Endometrium (tissue), 2 donors: ENCODE measurements around the gene FRAS1.
"Not testable (repeated sequence)": the region's sequence is repeated elsewhere in the genome, so short reads cannot be mapped to it uniquely, and the experiment has no call there.

Experiments used
- FAIRE-seq: peaks from 2 replicates; lab custom pipeline; 2012; peaks lifted over from hg19 to GRCh38; lab: Jason Lieb, UNC
- donor health status: control.
- donor health status: control.

Gene FRAS1

GRCh38 chr4:78165758-78166157 lies 108.6 kb downstream of the FRAS1 start:
- FAIRE-seq = no peak

GRCh38 chr4:78166622-78167021 lies 109.5 kb downstream of the FRAS1 start:
- FAIRE-seq = no peak

DNA sequence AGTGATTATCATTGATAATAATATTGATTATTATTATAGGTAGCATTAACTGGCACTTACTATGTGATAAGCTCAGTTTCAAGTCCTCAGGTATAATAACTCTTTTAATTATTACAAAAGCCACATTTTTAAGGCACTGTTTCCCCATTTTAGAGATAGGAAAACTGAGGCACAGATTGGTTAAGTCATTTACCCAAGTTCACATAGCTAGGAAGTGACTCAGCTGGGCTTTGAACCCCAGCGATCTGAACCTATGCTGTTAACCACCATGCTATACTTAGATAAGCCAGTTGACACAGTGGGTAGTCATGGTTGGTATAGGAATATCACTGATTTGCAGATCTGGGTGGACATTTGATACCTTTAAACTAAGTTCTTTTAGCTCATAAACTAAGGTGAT lies 110.4 kb downstream of the FRAS1 start:
- FAIRE-seq = no peak

DNA sequence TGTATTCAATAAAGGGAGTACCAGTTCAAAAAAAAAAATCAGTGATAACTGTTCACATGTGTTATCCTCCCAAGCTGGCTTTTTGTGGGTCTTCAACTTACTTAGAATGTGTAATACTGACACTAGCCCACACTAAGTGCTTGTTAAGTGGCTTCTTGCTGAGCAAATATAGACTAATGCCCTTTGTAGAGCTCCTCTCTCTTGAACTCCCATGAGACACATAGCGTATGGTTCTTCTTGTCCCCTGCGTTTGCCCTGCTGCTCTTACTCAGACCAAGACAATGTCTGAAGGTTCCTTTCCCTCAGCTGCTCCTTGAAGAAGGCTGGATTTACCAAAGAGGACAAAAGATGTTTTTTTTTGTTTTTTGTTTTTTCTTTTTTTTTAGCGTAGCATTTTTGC lies 110.9 kb downstream of the FRAS1 start:
- FAIRE-seq = no peak

- FAIRE-seq = no peak
Observed at GRCh38 chr4:78169728-78170127, 112.6 kb downstream of the FRAS1 start.

DNA sequence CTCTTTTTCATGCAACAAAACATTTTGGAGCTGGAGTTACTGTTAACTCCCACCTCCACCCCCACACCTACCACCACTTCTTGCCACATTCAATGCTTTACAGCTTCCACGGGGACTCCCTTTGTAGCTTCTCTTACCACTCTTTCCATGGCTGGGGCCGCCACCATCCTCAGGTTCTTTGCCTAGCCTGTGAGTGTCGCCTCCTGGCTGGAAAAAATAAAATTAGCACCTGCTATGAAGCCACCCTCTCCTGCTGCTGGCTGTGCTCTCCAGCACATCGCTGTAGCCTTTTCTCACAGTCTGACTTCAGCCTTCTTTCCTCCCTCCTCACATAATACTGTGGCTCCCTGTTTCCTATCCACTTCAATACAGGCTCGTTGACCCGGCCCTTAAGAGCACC lies 114.4 kb downstream of the FRAS1 start:
- no peak for FAIRE-seq

DNA sequence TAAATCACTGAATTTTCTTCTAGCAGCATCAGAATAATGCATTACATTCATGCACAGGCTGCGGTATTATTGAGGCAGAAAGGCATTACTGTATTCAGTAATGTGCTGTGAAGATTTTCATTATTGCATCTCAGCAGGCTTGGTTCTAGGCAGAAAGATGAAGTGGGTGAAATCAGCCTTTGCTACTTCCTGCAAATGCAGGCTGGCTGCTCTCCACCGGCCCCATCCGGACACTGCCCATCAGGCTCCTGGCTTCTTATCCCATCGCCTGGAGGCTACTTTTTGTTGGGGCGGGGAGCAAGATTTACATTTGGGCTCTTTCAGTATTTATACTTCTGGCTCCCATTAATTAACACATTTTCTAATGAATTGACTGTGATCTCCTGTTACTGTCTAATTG lies 117.8 kb downstream of the FRAS1 start:
- no peak for FAIRE-seq

- FAIRE-seq = no peak
Observed at GRCh38 chr4:78179196-78179595, 122.1 kb downstream of the FRAS1 start.

DNA sequence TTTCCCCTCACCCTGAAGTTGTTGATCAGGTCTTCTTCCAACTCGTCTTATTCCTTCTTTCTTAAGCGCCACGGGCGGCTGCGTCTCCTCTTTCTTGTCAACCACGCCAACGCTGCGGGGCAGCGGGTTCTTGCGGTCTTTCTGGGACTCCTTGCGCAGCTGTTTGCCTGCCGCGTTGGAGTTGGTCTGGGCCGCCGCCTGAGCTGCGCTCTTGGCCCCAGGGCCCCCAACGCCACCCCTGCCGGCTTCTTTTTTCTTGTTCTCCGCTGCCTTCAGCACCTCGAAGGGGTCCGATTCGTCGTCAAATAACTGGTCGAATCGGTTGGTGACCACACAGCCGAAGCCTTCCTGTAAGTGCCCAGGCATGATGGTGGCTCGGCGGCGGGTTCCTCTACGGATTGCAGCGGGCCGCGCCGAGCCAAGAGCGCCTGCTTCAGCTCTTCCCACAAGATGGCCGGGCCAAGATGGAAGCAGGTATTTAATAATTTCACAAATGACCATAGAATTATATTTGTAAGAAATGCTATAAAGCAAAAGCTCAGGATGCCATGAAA lies 124.6 kb downstream of the FRAS1 start:
- not testable (repeated sequence) for FAIRE-seq

DNA sequence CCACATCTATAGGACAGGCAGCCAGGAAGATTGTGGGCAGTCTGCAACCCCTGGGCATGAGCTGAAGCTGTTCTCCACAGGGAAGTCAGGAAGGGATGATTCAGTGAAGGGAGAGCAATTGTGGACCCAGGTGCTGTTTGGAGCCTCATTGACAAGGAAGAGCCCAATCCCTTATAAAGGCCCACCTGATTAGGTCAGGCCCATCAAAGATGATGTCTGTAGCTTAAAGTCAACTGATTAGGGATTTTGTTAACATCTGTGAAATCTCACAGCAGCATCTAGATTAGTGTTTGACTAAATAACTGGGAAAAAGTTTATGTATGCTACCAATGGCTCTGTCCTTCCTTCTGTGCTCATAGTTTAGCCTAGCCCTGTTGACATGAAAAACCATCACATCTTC lies 127.5 kb downstream of the FRAS1 start:
- FAIRE-seq = no peak

DNA sequence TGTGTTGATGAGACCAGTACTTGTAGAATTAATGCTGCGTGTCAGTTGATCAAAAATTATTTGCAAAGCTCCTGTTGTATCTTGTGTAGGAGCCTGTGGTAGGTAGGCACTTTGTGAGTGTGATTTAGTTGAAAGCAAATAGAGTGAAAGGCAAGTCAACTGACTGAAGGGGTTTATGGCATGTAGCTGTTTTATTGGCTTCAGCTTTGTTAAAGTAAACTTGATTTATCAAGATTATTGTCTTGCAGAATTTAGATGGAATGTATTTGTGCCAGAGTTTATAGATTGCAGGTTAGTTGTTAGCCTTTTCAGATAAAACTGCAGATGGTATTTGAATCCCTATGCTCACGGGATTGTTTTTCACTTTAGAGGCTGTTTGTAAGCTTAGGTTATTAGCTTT lies 128.0 kb downstream of the FRAS1 start:
- FAIRE-seq = no peak

- no peak for FAIRE-seq
Observed at GRCh38 chr4:78186597-78187543, 129.7 kb downstream of the FRAS1 start.

- no peak for FAIRE-seq
Observed at GRCh38 chr4:78190068-78190467, 132.9 kb downstream of the FRAS1 start.

GRCh38 chr4:78190595-78190994 lies 133.5 kb downstream of the FRAS1 start:
- FAIRE-seq = no peak

DNA sequence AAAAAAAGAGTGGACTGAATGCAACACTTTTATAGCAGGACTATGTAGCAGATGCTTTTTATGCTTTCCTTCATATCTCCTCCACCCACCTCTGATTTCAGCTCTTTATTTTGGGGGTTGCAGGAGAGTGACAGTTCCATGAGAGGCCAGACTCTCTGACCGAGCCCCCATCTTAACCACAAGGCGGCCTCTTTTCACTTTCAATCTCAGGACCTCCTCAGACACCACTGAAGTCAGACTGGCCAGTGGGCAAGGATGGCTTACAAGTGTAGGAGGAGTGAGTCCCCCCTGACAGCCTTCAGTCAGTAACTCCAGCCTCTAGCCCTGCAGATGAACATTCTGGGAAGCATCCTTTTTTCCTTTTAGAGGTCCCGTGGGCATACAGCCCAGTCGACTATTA lies 140.8 kb downstream of the FRAS1 start:
- FAIRE-seq = no peak

- FAIRE-seq = no peak
Observed at GRCh38 chr4:78199984-78200383, 142.9 kb downstream of the FRAS1 start.

GRCh38 chr4:78200949-78201348 lies 143.8 kb downstream of the FRAS1 start:
- no peak for FAIRE-seq

GRCh38 chr4:78204176-78204575 lies 147.1 kb downstream of the FRAS1 start:
- FAIRE-seq = no peak

- FAIRE-seq = no peak
Observed at GRCh38 chr4:78205591-78205990, 148.5 kb downstream of the FRAS1 start.

GRCh38 chr4:78207541-78207940 lies 150.4 kb downstream of the FRAS1 start:
- FAIRE-seq = no peak

- FAIRE-seq = no peak
Observed at GRCh38 chr4:78207951-78208350, 150.8 kb downstream of the FRAS1 start.

DNA sequence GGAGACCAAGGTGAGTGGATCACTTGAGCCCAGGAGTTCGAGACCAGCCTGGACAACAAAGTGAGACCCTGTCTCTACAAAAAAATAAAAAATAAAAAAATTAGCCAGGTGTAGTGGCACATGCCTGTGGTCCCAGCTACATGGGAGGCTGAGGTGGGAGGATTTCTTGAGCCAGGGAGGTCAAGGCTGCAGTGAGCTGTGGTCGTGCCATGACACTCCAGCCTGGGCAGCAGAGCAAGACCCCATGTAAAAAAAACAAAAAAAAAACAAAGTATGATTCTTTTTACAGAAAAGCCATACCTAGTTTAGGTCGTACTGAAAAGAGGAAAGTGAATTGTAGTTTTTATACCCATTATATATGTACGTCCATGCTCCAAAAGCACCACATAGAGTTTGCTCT lies 151.8 kb downstream of the FRAS1 start:
- not testable (repeated sequence) for FAIRE-seq

GRCh38 chr4:78210694-78211410 lies 153.7 kb downstream of the FRAS1 start:
- no peak for FAIRE-seq
